ENCODE data around the gene CPEB2.
"Not testable (repeated sequence)": the region's sequence is repeated elsewhere in the genome, so short reads cannot be mapped to it uniquely, and the experiment has no call there.

CPEB2 gene

GRCh38 chr4:15054541-15054940 is 52.3 kb downstream of the CPEB2 start:
- H3K4me1 ChIP-seq (ENCODE audit: control insufficient read depth, insufficient read depth, low read length, poor library complexity, severe bottlenecking), result no peaks in the 10 kb centered on the region
- no peak overlapping the region for H3K27ac ChIP-seq (ENCODE audit: low read depth, low read length, severe bottlenecking)
- H3K4me3 ChIP-seq (ENCODE audit: extremely low read depth, insufficient read depth, low read length, poor library complexity, severe bottlenecking), result no peak overlapping the region
- H3K36me3 ChIP-seq (ENCODE audit: control insufficient read depth, insufficient read depth, low read length), result peaks cover 22% of the 10 kb centered on the region
- no peaks in the 10 kb centered on the region for H3K9me3 ChIP-seq (ENCODE audit: control insufficient read depth, low read length)
- WGBS, 2 experiments (ENCODE audit: insufficient coverage in 2 of 2), result 90% methylated on average over 2 of the region's 2 CpGs; no CpG with 5 or more reads in 1 of the 2 experiments

GRCh38 chr4:15060213-15060612 is 57.9 kb downstream of the CPEB2 start:
- H3K36me3 ChIP-seq (ENCODE audit: control insufficient read depth, insufficient read depth, low read length), result peaks cover 36% of the 10 kb centered on the region
- H3K4me1 ChIP-seq (ENCODE audit: control insufficient read depth, insufficient read depth, low read length, poor library complexity, severe bottlenecking), result no peaks in the 10 kb centered on the region
- no peaks in the 10 kb centered on the region for H3K9me3 ChIP-seq (ENCODE audit: control insufficient read depth, low read length)
- H3K27ac ChIP-seq (ENCODE audit: low read depth, low read length, severe bottlenecking), result no peak overlapping the region
- H3K4me3 ChIP-seq (ENCODE audit: extremely low read depth, insufficient read depth, low read length, poor library complexity, severe bottlenecking), result no peak overlapping the region
- WGBS, 2 experiments (ENCODE audit: insufficient coverage in 2 of 2), result no CpG with 5 or more reads among the region's 2 CpGs

GRCh38 chr4:15063341-15063740 is 61.1 kb downstream of the CPEB2 start:
- H3K4me1 ChIP-seq (ENCODE audit: control insufficient read depth, insufficient read depth, low read length, poor library complexity, severe bottlenecking), result no peaks in the 10 kb centered on the region
- H3K36me3 ChIP-seq (ENCODE audit: control insufficient read depth, insufficient read depth, low read length), result peaks cover 37% of the 10 kb centered on the region
- no peak overlapping the region for H3K27ac ChIP-seq (ENCODE audit: low read depth, low read length, severe bottlenecking)
- 100% methylated on average over 1 to 2 of the region's 6 CpGs for WGBS, 2 experiments (ENCODE audit: insufficient coverage in 2 of 2)
- H3K4me3 ChIP-seq (ENCODE audit: extremely low read depth, insufficient read depth, low read length, poor library complexity, severe bottlenecking), result no peak overlapping the region
- no peaks in the 10 kb centered on the region for H3K9me3 ChIP-seq (ENCODE audit: control insufficient read depth, low read length)

GRCh38 chr4:15065516-15065915 is 63.2 kb downstream of the CPEB2 start:
- Histone ChIP-seq H3K36me3 (ENCODE audit: control insufficient read depth, insufficient read depth, low read length) (peaks cover 16% of the 10 kb centered on the region), H3K4me1 (ENCODE audit: control insufficient read depth, insufficient read depth, low read length, poor library complexity, severe bottlenecking) (no peaks in the 10 kb centered on the region), H3K27ac (ENCODE audit: low read depth, low read length, severe bottlenecking) (no peak overlapping the region), H3K9me3 (ENCODE audit: control insufficient read depth, low read length) (no peaks in the 10 kb centered on the region), H3K4me3 (ENCODE audit: extremely low read depth, insufficient read depth, low read length, poor library complexity, severe bottlenecking) (no peak overlapping the region)
- 91 to 100% methylated on average over 1 to 4 of the region's 5 CpGs for WGBS, 2 experiments (ENCODE audit: insufficient coverage in 2 of 2)

GRCh38 chr4:15066140-15066539 is 63.9 kb downstream of the CPEB2 start:
- Histone ChIP-seq H3K4me1 (ENCODE audit: control insufficient read depth, insufficient read depth, low read length, poor library complexity, severe bottlenecking) (no peaks in the 10 kb centered on the region), H3K36me3 (ENCODE audit: control insufficient read depth, insufficient read depth, low read length) (peaks cover 13% of the 10 kb centered on the region), H3K4me3 (ENCODE audit: extremely low read depth, insufficient read depth, low read length, poor library complexity, severe bottlenecking) (no peak overlapping the region), H3K27ac (ENCODE audit: low read depth, low read length, severe bottlenecking) (no peak overlapping the region), H3K9me3 (ENCODE audit: control insufficient read depth, low read length) (no peaks in the 10 kb centered on the region)
- WGBS, 2 experiments (ENCODE audit: insufficient coverage in 2 of 2), result 96 to 100% methylated on average over 5 of the region's 7 CpGs

GRCh38 chr4:15068298-15068697 is 66.0 kb downstream of the CPEB2 start:
- WGBS, 2 experiments (ENCODE audit: insufficient coverage in 2 of 2), result no CpG with 5 or more reads among the region's 1 CpG
- Histone ChIP-seq H3K27ac (ENCODE audit: low read depth, low read length, severe bottlenecking) (no peak overlapping the region), H3K9me3 (ENCODE audit: control insufficient read depth, low read length) (no peaks in the 10 kb centered on the region), H3K36me3 (ENCODE audit: control insufficient read depth, insufficient read depth, low read length) (peaks cover 13% of the 10 kb centered on the region), H3K4me1 (ENCODE audit: control insufficient read depth, insufficient read depth, low read length, poor library complexity, severe bottlenecking) (no peaks in the 10 kb centered on the region), H3K4me3 (ENCODE audit: extremely low read depth, insufficient read depth, low read length, poor library complexity, severe bottlenecking) (no peak overlapping the region)

- Histone ChIP-seq H3K9me3 (ENCODE audit: control insufficient read depth, low read length) (no peaks in the 10 kb centered on the region), H3K36me3 (ENCODE audit: control insufficient read depth, insufficient read depth, low read length) (no peaks in the 10 kb centered on the region), H3K27ac (ENCODE audit: low read depth, low read length, severe bottlenecking) (no peak overlapping the region), H3K4me3 (ENCODE audit: extremely low read depth, insufficient read depth, low read length, poor library complexity, severe bottlenecking) (no peak overlapping the region), H3K4me1 (ENCODE audit: control insufficient read depth, insufficient read depth, low read length, poor library complexity, severe bottlenecking) (no peaks in the 10 kb centered on the region)
Measured at GRCh38 chr4:15075875-15076274, 73.6 kb downstream of the CPEB2 start.

- no peak overlapping the region for H3K27ac ChIP-seq (ENCODE audit: low read depth, low read length, severe bottlenecking)
- no peaks in the 10 kb centered on the region for H3K36me3 ChIP-seq (ENCODE audit: control insufficient read depth, insufficient read depth, low read length)
- no peak overlapping the region for H3K4me3 ChIP-seq (ENCODE audit: extremely low read depth, insufficient read depth, low read length, poor library complexity, severe bottlenecking)
- H3K9me3 ChIP-seq (ENCODE audit: control insufficient read depth, low read length), result no peaks in the 10 kb centered on the region
- no peaks in the 10 kb centered on the region for H3K4me1 ChIP-seq (ENCODE audit: control insufficient read depth, insufficient read depth, low read length, poor library complexity, severe bottlenecking)
- no CpG with 5 or more reads among the region's 2 CpGs for WGBS, 2 experiments (ENCODE audit: insufficient coverage in 2 of 2)
Measured at GRCh38 chr4:15077969-15078368, 75.7 kb downstream of the CPEB2 start.

- Histone ChIP-seq H3K4me1 (ENCODE audit: control insufficient read depth, insufficient read depth, low read length, poor library complexity, severe bottlenecking) (no peaks in the 10 kb centered on the region), H3K36me3 (ENCODE audit: control insufficient read depth, insufficient read depth, low read length) (no peaks in the 10 kb centered on the region), H3K4me3 (ENCODE audit: extremely low read depth, insufficient read depth, low read length, poor library complexity, severe bottlenecking) (no peak overlapping the region), H3K27ac (ENCODE audit: low read depth, low read length, severe bottlenecking) (no peak overlapping the region), H3K9me3 (ENCODE audit: control insufficient read depth, low read length) (no peaks in the 10 kb centered on the region)
- WGBS, 2 experiments (ENCODE audit: insufficient coverage in 2 of 2), result 85 to 97% methylated on average over 4 of the region's 8 CpGs
Measured at GRCh38 chr4:15078682-15079642, 76.7 kb downstream of the CPEB2 start.

- Histone ChIP-seq H3K4me3 (ENCODE audit: extremely low read depth, insufficient read depth, low read length, poor library complexity, severe bottlenecking) (no peak overlapping the region), H3K4me1 (ENCODE audit: control insufficient read depth, insufficient read depth, low read length, poor library complexity, severe bottlenecking) (no peaks in the 10 kb centered on the region), H3K27ac (ENCODE audit: low read depth, low read length, severe bottlenecking) (no peak overlapping the region), H3K9me3 (ENCODE audit: control insufficient read depth, low read length) (peaks cover 16% of the 10 kb centered on the region), H3K36me3 (ENCODE audit: control insufficient read depth, insufficient read depth, low read length) (no peaks in the 10 kb centered on the region)
- WGBS, 2 experiments (ENCODE audit: insufficient coverage in 2 of 2), result no CpG with 5 or more reads among the region's 1 CpG
Measured at GRCh38 chr4:15084780-15085179, 82.5 kb downstream of the CPEB2 start.

GRCh38 chr4:15085762-15086161 is 83.5 kb downstream of the CPEB2 start:
- 81 to 87% methylated on average over 3 of the region's 3 CpGs for WGBS, 2 experiments (ENCODE audit: insufficient coverage in 2 of 2)
- H3K36me3 ChIP-seq (ENCODE audit: control insufficient read depth, insufficient read depth, low read length); H3K4me3 ChIP-seq (ENCODE audit: extremely low read depth, insufficient read depth, low read length, poor library complexity, severe bottlenecking); H3K4me1 ChIP-seq (ENCODE audit: control insufficient read depth, insufficient read depth, low read length, poor library complexity, severe bottlenecking); H3K27ac ChIP-seq (ENCODE audit: low read depth, low read length, severe bottlenecking): not testable (repeated sequence)
- H3K9me3 ChIP-seq (ENCODE audit: control insufficient read depth, low read length), result peaks cover 16% of the 10 kb centered on the region

Measured in mesodermal cell (in vitro differentiated cells).